ENCODE results near the gene ELFN1. TPM values are rescaled to one million over a fixed set of nuclear protein-coding genes. Genes with fewer than 3 reads are reported as not detected.

The ELFN1 gene
- total RNA-seq, 5 donors from 2014 or later (not counting 1 experiment from before 2014, with no cell fraction given): 0.06 to 0.12 (median 0.07) TPM; not detected in 2

DNA sequence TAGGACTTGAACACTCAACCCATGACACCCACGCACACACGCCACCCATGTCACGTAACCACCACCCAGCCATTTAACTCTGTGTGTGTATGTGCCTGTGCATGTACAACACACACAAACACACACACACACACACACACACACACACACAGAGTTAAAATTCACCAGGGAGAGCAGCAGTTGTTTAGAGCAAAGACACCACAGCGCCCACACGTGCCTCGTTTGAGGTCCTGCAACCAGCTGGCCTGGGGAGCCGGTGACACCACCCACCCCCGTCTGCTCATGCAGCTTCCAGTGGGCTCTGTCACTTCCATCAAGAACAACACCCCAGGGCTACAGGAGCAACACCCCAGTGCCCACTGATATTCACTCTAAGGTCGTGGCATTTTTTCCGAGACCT is 97.4 kb downstream of the ELFN1 start:
- no peak for DNase-seq
- peaks cover 2 to 4% of the 10 kb centered on the region in 2 donors for H3K27me3 Mint-ChIP-seq
- 66% methylated on average over 6 of the region's 10 CpGs for WGBS (ENCODE audit: insufficient coverage)
- no peaks in the 10 kb centered on the region for H3K36me3 Mint-ChIP-seq
- H3K4me1 Mint-ChIP-seq: no peaks in the 10 kb centered on the region
- Histone ChIP-seq H3K36me3 (ENCODE audit: control insufficient read depth in 2 of 2, extremely low read depth in 1 of 2, insufficient read depth in 1 of 2, low read length in 1 of 2) (no peaks in the 10 kb centered on the region), H3K4me1 (ENCODE audit: control insufficient read depth in 1 of 2, extremely low read depth in 1 of 2, insufficient read depth in 2 of 2, low read length in 2 of 2) (no peaks in the 10 kb centered on the region), H3K4me3 (ENCODE audit: control insufficient read depth in 1 of 2, extremely low read depth in 1 of 2, low read length in 1 of 2) (no peak overlapping the region), H3K27ac (ENCODE audit: low read length) (no peak overlapping the region), H3K9me3 (no peaks in the 10 kb centered on the region), H3K27me3 (replicated peaks in 1 of 2; ENCODE audit: control insufficient read depth in 2 of 2, extremely low read depth in 1 of 2, insufficient read depth in 2 of 2, low read length in 1 of 2) (peaks cover 0 to 21% of the 10 kb centered on the region in 2 experiments)
- CTCF ChIA-PET: no interaction called here
- H3K4me3 Mint-ChIP-seq: no peak overlapping the region
- no peak for ATAC-seq (replicated peaks in 1 of 4)
- no peak overlapping the region for H3K27ac Mint-ChIP-seq
- no peaks in the 10 kb centered on the region for H3K9me3 Mint-ChIP-seq
- POLR2A ChIA-PET: no interaction called here

DNA sequence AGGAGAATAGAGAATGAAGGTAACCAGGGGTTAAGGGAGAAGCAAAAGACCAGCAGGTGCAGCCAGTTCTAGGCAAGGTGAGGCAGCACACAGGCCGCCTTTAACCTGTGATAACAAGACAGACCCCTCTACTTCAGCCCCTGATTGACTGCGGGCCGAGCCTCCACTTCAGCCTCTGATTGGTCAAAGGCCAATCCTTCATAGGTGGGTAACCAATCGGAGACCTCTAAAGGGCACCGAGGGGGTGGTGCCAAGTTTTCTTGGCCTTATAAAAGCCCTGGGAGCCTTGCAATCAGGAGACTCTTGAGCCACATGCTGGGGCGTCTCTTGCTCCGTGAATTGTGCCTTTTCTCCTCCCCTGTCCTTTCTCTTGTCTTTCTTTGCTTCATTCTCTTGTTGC is 98.8 kb downstream of the ELFN1 start:
- peak overlapping the region in 1 of 2 donors; percentile 19 for H3K27ac Mint-ChIP-seq
- POLR2A ChIA-PET: no interaction called here

GRCh38 chr7:1769286-1770200 is 99.5 kb downstream of the ELFN1 start:
- peaks cover 6% of the 10 kb centered on the region for H3K36me3 Mint-ChIP-seq
- no peak for DNase-seq
- peaks cover 7 to 10% (median 7%) of the 10 kb centered on the region in 3 donors for H3K9me3 Mint-ChIP-seq
- Histone ChIP-seq H3K4me3 (ENCODE audit: control insufficient read depth in 1 of 2, extremely low read depth in 1 of 2, low read length in 1 of 2) (no peak overlapping the region), H3K36me3 (ENCODE audit: control insufficient read depth in 2 of 2, extremely low read depth in 1 of 2, insufficient read depth in 1 of 2, low read length in 1 of 2) (no peaks in the 10 kb centered on the region), H3K27me3 (replicated peaks in 1 of 2; ENCODE audit: control insufficient read depth in 2 of 2, extremely low read depth in 1 of 2, insufficient read depth in 2 of 2, low read length in 1 of 2) (peaks cover 0 to 21% of the 10 kb centered on the region in 2 experiments), H3K4me1 (ENCODE audit: control insufficient read depth in 1 of 2, extremely low read depth in 1 of 2, insufficient read depth in 2 of 2, low read length in 2 of 2) (no peaks in the 10 kb centered on the region), H3K9me3 (no peaks in the 10 kb centered on the region), H3K27ac (ENCODE audit: low read length) (no peak overlapping the region)
- POLR2A ChIA-PET: no interaction called here
- ATAC-seq (replicated peaks in 1 of 4): no peak
- no peak overlapping the region for H3K4me3 Mint-ChIP-seq
- H3K4me1 Mint-ChIP-seq: no peaks in the 10 kb centered on the region
- WGBS (ENCODE audit: insufficient coverage): 93% methylated on average over 47 of the region's 54 CpGs
- H3K27ac Mint-ChIP-seq: peak overlapping the region in 1 of 2 donors; percentile 19
- CTCF ChIA-PET: no interaction called here
- peaks cover 5 to 7% of the 10 kb centered on the region in 2 donors for H3K27me3 Mint-ChIP-seq

More for the DNA sequence above, 98.8 kb downstream of the ELFN1 start:
- Mint-ChIP-seq H3K27me3 (peaks cover 5 to 7% of the 10 kb centered on the region in 2 donors), H3K4me3 (no peak overlapping the region), H3K9me3 (peaks cover 5 to 7% (median 7%) of the 10 kb centered on the region in 3 donors), H3K4me1 (no peaks in the 10 kb centered on the region), H3K36me3 (peaks cover 6% of the 10 kb centered on the region)
- no peaks in the 10 kb centered on the region for H3K36me3 ChIP-seq (ENCODE audit: control insufficient read depth in 2 of 2, extremely low read depth in 1 of 2, insufficient read depth in 1 of 2, low read length in 1 of 2)
- peaks cover 0 to 21% of the 10 kb centered on the region in 2 experiments for H3K27me3 ChIP-seq (replicated peaks in 1 of 2; ENCODE audit: control insufficient read depth in 2 of 2, extremely low read depth in 1 of 2, insufficient read depth in 2 of 2, low read length in 1 of 2)
- H3K4me3 ChIP-seq (ENCODE audit: control insufficient read depth in 1 of 2, extremely low read depth in 1 of 2, low read length in 1 of 2): no peak overlapping the region
- ATAC-seq (replicated peaks in 1 of 4): no peak
- H3K4me1 ChIP-seq (ENCODE audit: control insufficient read depth in 1 of 2, extremely low read depth in 1 of 2, insufficient read depth in 2 of 2, low read length in 2 of 2): no peaks in the 10 kb centered on the region
- no peak for DNase-seq
- H3K27ac ChIP-seq (ENCODE audit: low read length): no peak overlapping the region
- CTCF ChIA-PET: no interaction called here
- 90% methylated on average over 7 of the region's 7 CpGs for WGBS (ENCODE audit: insufficient coverage)
- no peaks in the 10 kb centered on the region for H3K9me3 ChIP-seq

DNA sequence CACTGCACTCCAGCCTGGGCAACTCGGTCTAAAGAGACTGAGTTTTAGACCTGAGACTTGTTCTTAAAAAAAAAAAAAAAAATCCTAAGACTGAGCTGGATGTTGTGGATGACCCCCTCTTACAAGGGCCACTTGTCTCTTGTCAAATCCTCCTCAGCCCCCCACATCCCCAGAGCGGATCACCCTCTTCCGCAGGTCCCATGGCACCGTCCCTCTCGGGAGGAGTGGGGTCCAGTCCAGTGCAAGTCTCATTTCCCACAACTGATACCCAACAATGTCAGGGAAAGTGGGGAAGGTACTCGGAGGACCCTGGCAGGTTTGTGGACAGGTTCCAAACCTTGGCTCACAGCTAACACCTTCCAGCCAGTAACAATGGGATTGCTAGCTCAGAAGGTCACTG is 100.3 kb downstream of the ELFN1 start:
- Mint-ChIP-seq H3K27ac (no peak overlapping the region), H3K27me3 (peaks cover 7% of the 10 kb centered on the region in 2 donors), H3K4me3 (no peak overlapping the region), H3K9me3 (peaks cover 9 to 15% (median 10%) of the 10 kb centered on the region in 3 donors), H3K4me1 (no peaks in the 10 kb centered on the region), H3K36me3 (peaks cover 7% of the 10 kb centered on the region)
- Histone ChIP-seq H3K4me3 (ENCODE audit: control insufficient read depth in 1 of 2, extremely low read depth in 1 of 2, low read length in 1 of 2) (no peak overlapping the region), H3K27me3 (replicated peaks in 1 of 2; ENCODE audit: control insufficient read depth in 2 of 2, extremely low read depth in 1 of 2, insufficient read depth in 2 of 2, low read length in 1 of 2) (peaks cover 0 to 21% of the 10 kb centered on the region in 2 experiments), H3K4me1 (ENCODE audit: control insufficient read depth in 1 of 2, extremely low read depth in 1 of 2, insufficient read depth in 2 of 2, low read length in 2 of 2) (no peaks in the 10 kb centered on the region), H3K9me3 (no peaks in the 10 kb centered on the region), H3K36me3 (ENCODE audit: control insufficient read depth in 2 of 2, extremely low read depth in 1 of 2, insufficient read depth in 1 of 2, low read length in 1 of 2) (no peaks in the 10 kb centered on the region), H3K27ac (ENCODE audit: low read length) (no peak overlapping the region)
- POLR2A ChIA-PET: no interaction called here
- DNase-seq (no peak), ATAC-seq (replicated peaks in 1 of 4) (no peak)
- no CpG with 5 or more reads among the region's 6 CpGs for WGBS (ENCODE audit: insufficient coverage)
- CTCF ChIA-PET: interaction anchor here in 1 of 2 donors (0.6 kb wide), 1 partner anchor 99 kb away, joined by 3 read pairs; no protein-coding TSS in a partner anchor

DNA sequence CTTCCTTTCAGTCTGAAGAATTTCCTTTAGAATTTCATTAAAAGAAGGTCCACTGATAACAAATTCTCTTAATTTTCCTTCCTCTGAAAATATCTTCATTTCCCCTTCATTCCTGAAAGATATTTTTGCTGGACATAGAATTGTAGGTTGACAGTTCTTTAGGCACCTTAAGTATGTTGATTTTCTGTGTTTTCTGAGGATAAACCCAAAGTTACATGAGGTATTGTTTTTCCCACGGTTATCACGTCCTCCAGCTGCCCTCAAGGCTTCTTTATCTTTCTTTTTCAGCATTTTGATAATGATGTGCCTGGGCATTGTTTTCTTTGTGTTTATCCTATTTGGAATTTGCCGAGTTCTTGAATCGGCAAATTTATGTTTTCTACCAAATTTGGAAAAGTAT is 105.3 kb downstream of the ELFN1 start:
- Histone ChIP-seq H3K27ac (ENCODE audit: low read length) (no peak overlapping the region), H3K9me3 (no peaks in the 10 kb centered on the region), H3K36me3 (ENCODE audit: control insufficient read depth in 2 of 2, extremely low read depth in 1 of 2, insufficient read depth in 1 of 2, low read length in 1 of 2) (no peaks in the 10 kb centered on the region), H3K4me3 (ENCODE audit: control insufficient read depth in 1 of 2, extremely low read depth in 1 of 2, low read length in 1 of 2) (no peak overlapping the region), H3K4me1 (ENCODE audit: control insufficient read depth in 1 of 2, extremely low read depth in 1 of 2, insufficient read depth in 2 of 2, low read length in 2 of 2) (no peaks in the 10 kb centered on the region), H3K27me3 (replicated peaks in 1 of 2; ENCODE audit: control insufficient read depth in 2 of 2, extremely low read depth in 1 of 2, insufficient read depth in 2 of 2, low read length in 1 of 2) (peaks cover 0 to 6% of the 10 kb centered on the region in 2 experiments)
- Mint-ChIP-seq H3K4me3 (no peak overlapping the region), H3K9me3 (peaks cover 15 to 33% (median 21%) of the 10 kb centered on the region in 3 donors), H3K27me3 (peaks cover 10 to 23% of the 10 kb centered on the region in 2 donors), H3K4me1 (no peaks in the 10 kb centered on the region), H3K36me3 (peaks cover 12% of the 10 kb centered on the region), H3K27ac (no peak overlapping the region)
- POLR2A ChIA-PET: no interaction called here
- 100% methylated on average over 1 of the region's 4 CpGs for WGBS (ENCODE audit: insufficient coverage)
- CTCF ChIA-PET: no interaction called here
- ATAC-seq (replicated peaks in 1 of 4) (no peak), DNase-seq (no peak)

DNA sequence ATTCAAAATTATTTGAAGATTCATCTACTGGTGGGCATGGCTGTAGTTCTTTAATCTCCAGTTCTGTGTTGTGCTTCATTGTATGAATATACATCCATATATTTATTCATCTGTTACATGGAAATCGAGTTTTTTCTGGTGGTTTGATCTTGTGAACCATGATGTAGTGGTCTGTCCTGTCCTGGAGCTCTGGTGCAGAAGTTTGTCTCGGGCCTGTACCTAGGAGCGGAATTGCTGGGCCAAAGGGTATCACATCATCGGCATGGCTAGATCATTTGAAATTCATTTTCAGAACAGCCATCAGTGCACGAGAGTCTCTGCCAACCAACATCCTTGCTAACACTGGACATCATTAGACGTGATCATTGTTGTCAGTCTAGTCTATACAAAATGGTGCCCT is 107.0 kb downstream of the ELFN1 start:
- Mint-ChIP-seq H3K4me1 (no peaks in the 10 kb centered on the region), H3K9me3 (peaks cover 15 to 33% (median 21%) of the 10 kb centered on the region in 3 donors), H3K27me3 (peaks cover 10 to 22% of the 10 kb centered on the region in 2 donors), H3K4me3 (no peak overlapping the region), H3K27ac (no peak overlapping the region), H3K36me3 (peaks cover 12% of the 10 kb centered on the region)
- no peak for DNase-seq
- peaks cover 0 to 9% of the 10 kb centered on the region in 2 experiments for H3K27me3 ChIP-seq (replicated peaks in 1 of 2; ENCODE audit: control insufficient read depth in 2 of 2, extremely low read depth in 1 of 2, insufficient read depth in 2 of 2, low read length in 1 of 2)
- H3K36me3 ChIP-seq (ENCODE audit: control insufficient read depth in 2 of 2, extremely low read depth in 1 of 2, insufficient read depth in 1 of 2, low read length in 1 of 2): no peaks in the 10 kb centered on the region
- WGBS (ENCODE audit: insufficient coverage): 69% methylated on average over 3 of the region's 6 CpGs
- no peak for ATAC-seq (replicated peaks in 1 of 4)
- no peak overlapping the region for H3K4me3 ChIP-seq (ENCODE audit: control insufficient read depth in 1 of 2, extremely low read depth in 1 of 2, low read length in 1 of 2)
- no peak overlapping the region for H3K27ac ChIP-seq (ENCODE audit: low read length)
- H3K9me3 ChIP-seq: no peaks in the 10 kb centered on the region
- ChIA-PET CTCF (interaction anchor here in 1 of 2 donors (0.6 kb wide), 1 partner anchor 223 kb away, joined by 6 read pairs; no protein-coding TSS in a partner anchor), POLR2A (no interaction called here)
- H3K4me1 ChIP-seq (ENCODE audit: control insufficient read depth in 1 of 2, extremely low read depth in 1 of 2, insufficient read depth in 2 of 2, low read length in 2 of 2): no peaks in the 10 kb centered on the region

Data from T-cell (primary cell).